Measurements from ENCODE around the gene TGM3. TPM values are rescaled to one million over a fixed set of nuclear protein-coding genes. Genes with fewer than 3 reads are reported as not detected.
"Not testable (repeated sequence)": the region's sequence is repeated elsewhere in the genome, so short reads cannot be mapped to it uniquely, and the experiment has no call there.

The TGM3 gene
- polyA plus RNA-seq, 3 donors = not detected

DNA sequence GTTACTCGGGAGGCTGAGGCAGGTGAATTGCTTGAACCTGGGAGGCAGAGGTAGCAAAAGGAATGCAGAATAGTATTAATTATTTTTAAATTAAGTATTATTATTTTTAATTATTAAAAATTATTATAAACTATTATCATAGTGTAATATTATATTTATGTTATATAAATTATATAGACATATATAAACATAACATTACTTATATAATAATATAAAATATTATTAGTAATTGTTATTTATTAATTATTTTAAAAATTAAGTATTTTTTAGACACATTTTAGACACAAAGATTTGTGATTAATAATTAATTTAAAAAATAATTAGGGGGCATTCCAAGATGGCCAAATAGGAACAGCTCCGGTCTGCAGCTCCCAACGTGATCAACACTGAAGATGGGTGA, 31.7 kb upstream of the TGM3 start:
- Mint-ChIP-seq H3K27me3 (ENCODE audit: low read depth in 3 of 3) (peaks cover 9 to 22% (median 16%) of the 10 kb centered on the region in 3 donors), H3K4me1 (peaks cover 11% of the 10 kb centered on the region), H3K36me3 (no peaks in the 10 kb centered on the region), H3K4me3 (no peak overlapping the region), H3K9me3 (peaks cover 0 to 4% (median 0%) of the 10 kb centered on the region in 7 donors), H3K27ac (no peak overlapping the region)
- Histone ChIP-seq H3K27me3 (ENCODE audit: control insufficient read depth in 2 of 2, insufficient read depth in 2 of 2, low read length in 2 of 2) (peaks cover 2 to 5% of the 10 kb centered on the region in 2 donors), H2AFZ (ENCODE audit: insufficient read depth, low read depth, low read length, poor library complexity, severe bottlenecking) (no peak overlapping the region), H3K9me3 (replicated peaks in 1 of 2; ENCODE audit: control insufficient read depth in 1 of 2, insufficient read depth in 1 of 2, low read length in 2 of 2) (no peaks in the 10 kb centered on the region), H3K4me1 (ENCODE audit: control insufficient read depth in 1 of 2, insufficient read depth in 2 of 2, low read length in 2 of 2) (peaks cover 6 to 7% of the 10 kb centered on the region in 2 donors), H3K4me3 (replicated peaks in 1 of 3; ENCODE audit: low read depth in 2 of 3, low read length in 3 of 3) (no peak overlapping the region), H3K36me3 (replicated peaks in 1 of 2; ENCODE audit: control insufficient read depth in 1 of 2, insufficient read depth in 2 of 2, low read length in 2 of 2) (no peaks in the 10 kb centered on the region), H4K20me1 (ENCODE audit: insufficient read depth, low read length) (no peaks in the 10 kb centered on the region), H3K79me2 (ENCODE audit: insufficient read depth, low read length) (no peaks in the 10 kb centered on the region), H3K27ac (ENCODE audit: low read depth in 1 of 2, low read length in 2 of 2) (no peak overlapping the region), H3K4me2 (replicated peaks; ENCODE audit: extremely low read depth, low read length, poor library complexity, severe bottlenecking) (no peak overlapping the region), H3K9ac (ENCODE audit: insufficient read depth, low read length, poor library complexity, severe bottlenecking) (no peak overlapping the region)
- DNase-seq = no peak
- TF ChIP-seq, protein P1, sequence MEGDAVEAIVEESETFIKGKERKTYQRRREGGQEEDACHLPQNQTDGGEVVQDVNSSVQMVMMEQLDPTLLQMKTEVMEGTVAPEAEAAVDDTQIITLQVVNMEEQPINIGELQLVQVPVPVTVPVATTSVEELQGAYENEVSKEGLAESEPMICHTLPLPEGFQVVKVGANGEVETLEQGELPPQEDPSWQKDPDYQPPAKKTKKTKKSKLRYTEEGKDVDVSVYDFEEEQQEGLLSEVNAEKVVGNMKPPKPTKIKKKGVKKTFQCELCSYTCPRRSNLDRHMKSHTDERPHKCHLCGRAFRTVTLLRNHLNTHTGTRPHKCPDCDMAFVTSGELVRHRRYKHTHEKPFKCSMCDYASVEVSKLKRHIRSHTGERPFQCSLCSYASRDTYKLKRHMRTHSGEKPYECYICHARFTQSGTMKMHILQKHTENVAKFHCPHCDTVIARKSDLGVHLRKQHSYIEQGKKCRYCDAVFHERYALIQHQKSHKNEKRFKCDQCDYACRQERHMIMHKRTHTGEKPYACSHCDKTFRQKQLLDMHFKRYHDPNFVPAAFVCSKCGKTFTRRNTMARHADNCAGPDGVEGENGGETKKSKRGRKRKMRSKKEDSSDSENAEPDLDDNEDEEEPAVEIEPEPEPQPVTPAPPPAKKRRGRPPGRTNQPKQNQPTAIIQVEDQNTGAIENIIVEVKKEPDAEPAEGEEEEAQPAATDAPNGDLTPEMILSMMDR (IDR thresholded peaks at IDR 0.05) = no peak
- 100% methylated on average over 2 of the region's 3 CpGs for WGBS (ENCODE audit: insufficient coverage)
- intact Hi-C loops (cut with micrococcal nuclease) = no loop called here

DNA sequence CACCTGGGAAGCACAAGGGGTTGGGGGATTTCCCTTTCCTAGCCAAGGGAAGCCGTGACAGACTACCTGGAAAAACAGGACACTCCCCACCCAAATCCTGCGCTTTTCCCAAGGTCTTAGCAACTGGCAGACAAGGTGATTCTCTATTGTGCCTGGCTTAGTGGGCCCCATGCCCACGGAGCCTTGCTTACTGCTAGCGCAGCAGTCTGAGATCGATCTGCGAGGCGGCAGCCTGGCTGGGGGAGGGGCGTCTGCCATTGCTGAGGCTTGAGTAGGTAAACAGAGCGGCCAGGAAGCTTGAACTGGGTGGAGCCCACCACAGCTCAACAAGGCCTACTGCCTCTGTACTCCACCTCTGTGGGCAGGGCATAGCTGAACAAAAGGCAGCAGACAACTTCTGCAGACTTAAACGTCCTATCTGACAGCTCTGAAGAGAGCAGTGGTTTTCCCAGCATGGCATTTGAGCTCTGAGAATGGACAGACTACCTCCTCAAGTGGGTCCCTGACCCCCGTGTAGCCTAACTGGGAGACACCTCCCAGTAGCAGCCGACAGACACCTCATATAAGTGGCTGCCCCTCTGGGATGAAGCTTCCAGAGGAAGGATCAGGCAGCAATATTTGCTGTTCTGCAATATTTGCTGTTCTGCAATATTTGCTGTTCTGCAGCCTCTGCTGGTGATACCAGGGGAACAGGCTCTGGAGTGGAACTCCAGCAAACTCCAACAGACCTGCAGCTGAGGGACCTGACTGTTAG, 31.0 kb upstream of the TGM3 start:
- H3K9ac ChIP-seq (ENCODE audit: insufficient read depth, low read length, poor library complexity, severe bottlenecking); intact Hi-C loops (cut with micrococcal nuclease); H3K4me3 ChIP-seq (replicated peaks in 1 of 3; ENCODE audit: low read depth in 2 of 3, low read length in 3 of 3); H3K79me2 ChIP-seq (ENCODE audit: insufficient read depth, low read length); H3K36me3 ChIP-seq (replicated peaks in 1 of 2; ENCODE audit: control insufficient read depth in 1 of 2, insufficient read depth in 2 of 2, low read length in 2 of 2); DNase-seq; H3K27me3 ChIP-seq (ENCODE audit: control insufficient read depth in 2 of 2, insufficient read depth in 2 of 2, low read length in 2 of 2); H2AFZ ChIP-seq (ENCODE audit: insufficient read depth, low read depth, low read length, poor library complexity, severe bottlenecking); H3K4me3 Mint-ChIP-seq; H3K9me3 Mint-ChIP-seq; H4K20me1 ChIP-seq (ENCODE audit: insufficient read depth, low read length); H3K9me3 ChIP-seq (replicated peaks in 1 of 2; ENCODE audit: control insufficient read depth in 1 of 2, insufficient read depth in 1 of 2, low read length in 2 of 2); H3K36me3 Mint-ChIP-seq; H3K4me1 ChIP-seq (ENCODE audit: control insufficient read depth in 1 of 2, insufficient read depth in 2 of 2, low read length in 2 of 2); H3K27ac ChIP-seq (ENCODE audit: low read depth in 1 of 2, low read length in 2 of 2); H3K27ac Mint-ChIP-seq; H3K4me2 ChIP-seq (replicated peaks; ENCODE audit: extremely low read depth, low read length, poor library complexity, severe bottlenecking): not testable (repeated sequence)
- WGBS (ENCODE audit: insufficient coverage) = 90% methylated on average over 12 of the region's 12 CpGs
- Mint-ChIP-seq H3K27me3 (ENCODE audit: low read depth in 3 of 3) (peaks cover 10 to 19% (median 18%) of the 10 kb centered on the region in 3 donors), H3K4me1 (peaks cover 11% of the 10 kb centered on the region)

Data from CD14-positive monocyte (primary cell).